H9 (cell line): ENCODE results near the gene MAPK6. TPM values are rescaled to one million over a fixed set of nuclear protein-coding genes. Genes with fewer than 3 reads are reported as not detected.

Experiments
- DNase-seq: peaks from one replicate; pipeline ENCODE4 v3.0.0-alpha.2; 2017
- H2AFZ ChIP-seq: one replicate; pipeline ENCODE4 v1.6.1; 2013; ENCODE audit warnings: mild to moderate bottlenecking, low read length, control low read depth, moderate library complexity
- H2AK5ac ChIP-seq: 2 replicates; pipeline ENCODE4 v1.6.1; 2013; ENCODE audit warnings: low read length, control low read depth, mixed read lengths; ENCODE audit not compliant: insufficient read length
- H2BK120ac ChIP-seq: one replicate; pipeline ENCODE4 v1.6.1; 2013; ENCODE audit warnings: low read depth, mild to moderate bottlenecking, low read length, control low read depth, inconsistent platforms; ENCODE audit not compliant: poor library complexity, severe bottlenecking
- H2BK12ac ChIP-seq: 2 replicates; pipeline ENCODE4 v1.6.1; 2013; ENCODE audit warnings: low read length, control low read depth, mixed read lengths, low read depth; ENCODE audit not compliant: insufficient read length
- H2BK15ac ChIP-seq: 2 replicates; pipeline ENCODE4 v1.6.1; 2013; ENCODE audit warnings: low read depth, low read length, control low read depth
- H2BK20ac ChIP-seq: one replicate; pipeline ENCODE4 v1.6.1; 2013; ENCODE audit warnings: low read depth, mild to moderate bottlenecking, low read length, control low read depth, inconsistent platforms; ENCODE audit not compliant: poor library complexity, severe bottlenecking
- H2BK5ac ChIP-seq: 2 replicates; pipeline ENCODE4 v1.6.1; 2013; ENCODE audit warnings: low read length, control low read depth, mixed read lengths; ENCODE audit not compliant: insufficient read length
- H3K14ac ChIP-seq: 2 replicates; pipeline ENCODE4 v1.6.1; 2013; ENCODE audit warnings: low read length, control low read depth; ENCODE audit not compliant: insufficient read depth
- H3K18ac ChIP-seq: 2 replicates; pipeline ENCODE4 v1.6.1; 2013; ENCODE audit warnings: low read depth, mild to moderate bottlenecking, mixed read lengths, low read length, control low read depth; ENCODE audit not compliant: insufficient read length
- H3K23ac ChIP-seq: 2 replicates; pipeline ENCODE4 v1.6.1; 2013; ENCODE audit warnings: low read length, control low read depth, mixed read lengths, low read depth; ENCODE audit not compliant: insufficient read length
- H3K23me2 ChIP-seq: 2 replicates; pipeline ENCODE4 v1.6.1; 2013; ENCODE audit warnings: low read depth, mild to moderate bottlenecking, mixed read lengths, low read length, control low read depth; ENCODE audit not compliant: insufficient read length, poor library complexity, severe bottlenecking
- H3K27ac ChIP-seq: 2 replicates; pipeline ENCODE4 v1.5.1; 2013; ENCODE audit warnings: low read length, control low read depth, mixed read lengths, low read depth; ENCODE audit not compliant: insufficient read length
- H3K27me3 ChIP-seq: 2 replicates; pipeline ENCODE4 v1.6.1; 2013; ENCODE audit warnings: low read length, control low read depth, inconsistent platforms; ENCODE audit not compliant: insufficient read depth
- H3K4ac ChIP-seq: 2 replicates; pipeline ENCODE4 v1.6.1; 2013; ENCODE audit warnings: low read depth, mild to moderate bottlenecking, control low read depth, inconsistent platforms, low read length, moderate library complexity
- H3K4me1 ChIP-seq: 2 replicates; pipeline ENCODE4 v1.6.1; 2013; ENCODE audit warnings: low read length, control low read depth, inconsistent platforms; ENCODE audit not compliant: insufficient read depth
- H3K4me2 ChIP-seq: 2 replicates; pipeline ENCODE4 v1.6.1; 2013; ENCODE audit warnings: low read length, control low read depth, mixed read lengths; ENCODE audit not compliant: insufficient read length, insufficient read depth
- H3K56ac ChIP-seq: 2 replicates; pipeline ENCODE4 v1.6.1; 2013; ENCODE audit warnings: low read depth, mild to moderate bottlenecking, mixed read lengths, low read length, control low read depth; ENCODE audit not compliant: insufficient read length
- H3K79me1 ChIP-seq: 2 replicates; pipeline ENCODE4 v1.6.1; 2013; ENCODE audit warnings: low read depth, mild to moderate bottlenecking, moderate library complexity, low read length, control low read depth, inconsistent platforms; ENCODE audit not compliant: insufficient read depth, poor library complexity, severe bottlenecking
- H3K79me2 ChIP-seq: 2 replicates; pipeline ENCODE4 v1.6.1; 2013; ENCODE audit warnings: low read length, control low read depth, inconsistent platforms; ENCODE audit not compliant: insufficient read depth
- H3K9ac ChIP-seq: 2 replicates; pipeline ENCODE4 v1.6.1; 2013; ENCODE audit warnings: low read length, control low read depth, mixed read lengths; ENCODE audit not compliant: insufficient read length; ENCODE audit errors: extremely low read depth
- H3K9me3 ChIP-seq: one replicate; pipeline ENCODE4 v1.6.1; 2013; ENCODE audit warnings: low read depth, low read length, inconsistent platforms; ENCODE audit not compliant: control insufficient read depth
- H3T11ph ChIP-seq: one replicate; pipeline ENCODE4 v1.6.1; 2013; ENCODE audit warnings: mild to moderate bottlenecking, low read length, control low read depth, inconsistent platforms
- H4K20me1 ChIP-seq: one replicate; pipeline ENCODE4 v1.6.1; 2013; ENCODE audit not compliant: control insufficient read depth, insufficient read length, insufficient read depth
- H4K5ac ChIP-seq: 2 replicates; pipeline ENCODE4 v1.6.1; 2013; ENCODE audit warnings: low read depth, mild to moderate bottlenecking, mixed read lengths, low read length, control low read depth; ENCODE audit not compliant: insufficient read length
- H4K8ac ChIP-seq: replicated peaks from 2 replicates; pipeline ENCODE4 v1.6.1; 2013; ENCODE audit warnings: low read length, control low read depth, mixed read lengths, low read depth; ENCODE audit not compliant: insufficient read length
- H4K91ac ChIP-seq: 2 replicates; pipeline ENCODE4 v1.6.1; 2013; ENCODE audit warnings: low read depth, mild to moderate bottlenecking, moderate library complexity, mixed read lengths, low read length, control low read depth; ENCODE audit not compliant: insufficient read length
- H3K27ac Mint-ChIP-seq, 3 experiments: 2 replicates in 2 of 3; 3 replicates in 1 of 3; pipeline ENCODE4 v1.8.0; 2020 to 2021; ENCODE audit warnings: mixed read lengths in 3 of 3, mild to moderate bottlenecking in 1 of 3, moderate library complexity in 1 of 3
- H3K27me3 Mint-ChIP-seq: 2 replicates; pipeline ENCODE4 v1.8.0; 2021; ENCODE audit warnings: low read depth, mild to moderate bottlenecking, moderate library complexity, mixed read lengths
- H3K36me3 Mint-ChIP-seq, 3 experiments: 2 replicates in 2 of 3; 3 replicates in 1 of 3; pipeline ENCODE4 v1.8.0; 2020 to 2021; ENCODE audit warnings: low read depth in 3 of 3, mixed read lengths in 3 of 3; ENCODE audit not compliant: insufficient read depth in 1 of 3
- H3K4me1 Mint-ChIP-seq, 2 experiments: 2 replicates each; pipeline ENCODE4 v1.8.0; 2020; ENCODE audit warnings: mixed read lengths in 2 of 2
- H3K4me3 Mint-ChIP-seq, 2 experiments: 2 replicates in 1 of 2; 3 replicates in 1 of 2; pipeline ENCODE4 v1.8.0; 2020 to 2021; ENCODE audit warnings: mild to moderate bottlenecking in 2 of 2, mixed read lengths in 2 of 2, moderate library complexity in 1 of 2
- H3K9me3 Mint-ChIP-seq, 2 experiments: 2 replicates in 1 of 2; 3 replicates in 1 of 2; pipeline ENCODE4 v1.8.0; 2020; ENCODE audit warnings: mild to moderate bottlenecking in 2 of 2, mixed read lengths in 2 of 2, moderate library complexity in 1 of 2
- CTCF ChIP-seq: fragments of 200-600 bp; sonication (generic); conservative IDR thresholded peaks from 3 replicates; pipeline ENCODE4 v1.8.0; 2021; ENCODE audit warnings: antibody characterized with exemption, mild to moderate bottlenecking
- WGBS: extraction: QIAGEN DNeasy Blood & Tissue Kit; methylation state at CpG from one replicate; pipeline ENCODE4 v1.1.7; 2013; ENCODE audit warnings: missing lambda C conversion rate, low lambda C conversion rate, mixed read lengths; ENCODE audit not compliant: insufficient read length; ENCODE audit errors: extremely low coverage; 5-methylcytosine and 5-hydroxymethylcytosine counted together
- total RNA-seq: library from RNA; stranded (reverse); gene quantifications from 2 replicates; pipeline ENCODE4 v1.2.1, GENCODE V29; 2021

The MAPK6 gene
- total RNA-seq, 1 experiment from 2014 or later: 88.6 TPM

- no peaks in the 10 kb centered on the region for H3K23me2 ChIP-seq
- H3T11ph ChIP-seq: no peak overlapping the region
- no peak overlapping the region for H4K5ac ChIP-seq
- H2BK12ac ChIP-seq: no peak overlapping the region
- Mint-ChIP-seq H3K36me3 (no peaks in the 10 kb centered on the region), H3K9me3 (peaks cover 0 to 2% of the 10 kb centered on the region in 2 experiments; a peak in 1 of 5 replicates), H3K4me1 (no peaks in the 10 kb centered on the region), H3K4me3 (no peak overlapping the region), H3K27me3 (no peaks in the 10 kb centered on the region), H3K27ac (no peak overlapping the region; a peak in 1 of 7 replicates)
- no peak overlapping the region for H3K23ac ChIP-seq
- no peak for DNase-seq
- no peak overlapping the region for H3K4me2 ChIP-seq
- H3K4me1 ChIP-seq: no peaks in the 10 kb centered on the region
- no peaks in the 10 kb centered on the region for H4K20me1 ChIP-seq
- H3K56ac ChIP-seq: no peak overlapping the region
- H3K14ac ChIP-seq: no peak overlapping the region
- WGBS: no CpG with 5 or more reads among the region's 5 CpGs
- no peaks in the 10 kb centered on the region for H3K79me1 ChIP-seq
- no peak overlapping the region for H4K91ac ChIP-seq
- no peak overlapping the region for H3K18ac ChIP-seq
- H2BK15ac ChIP-seq: no peak overlapping the region
- no peaks in the 10 kb centered on the region for H3K79me2 ChIP-seq
- H2AFZ ChIP-seq: no peak overlapping the region
- no peak for TF ChIP-seq CTCF
- no peak overlapping the region for H3K4ac ChIP-seq
- no peak overlapping the region for H2BK5ac ChIP-seq
- no peak overlapping the region for H2BK20ac ChIP-seq
- no peak overlapping the region for H4K8ac ChIP-seq
- no peak overlapping the region for H2AK5ac ChIP-seq
- no peak overlapping the region for H3K27ac ChIP-seq
- no peaks in the 10 kb centered on the region for H3K9me3 ChIP-seq
- no peak overlapping the region for H3K9ac ChIP-seq
- H3K27me3 ChIP-seq: no peaks in the 10 kb centered on the region
- H2BK120ac ChIP-seq: no peak overlapping the region
Observed at GRCh38 chr15:52005748-52006701, 13.0 kb upstream of the MAPK6 start.
